Melanocyte of skin (primary cell): Measurements from ENCODE around the gene OR2T29. TPM values are rescaled to one million over a fixed set of nuclear protein-coding genes. Genes with fewer than 3 reads are reported as not detected.

ENCODE experiments used
- small RNA-seq, 2 donors: library from RNA; depleted of rRNA; stranded (forward); fragments of <200 nt; gene quantifications; one replicate each; pipeline ENCODE3, GENCODE V24; 2012
- total RNA-seq, 2 donors: library from RNA; depleted of rRNA; stranded (reverse); fragments of >200 nt; gene quantifications; 2 replicates each; pipeline ENCODE4 v1.2.3, GENCODE V29; 2012

Gene OR2T29
- not detected for total RNA-seq

GRCh38 chr1:248562672-248563071 is at the start of gene OR2T29:
Gene OR2T29, minus strand, starts transcription at chr1:248562772. Its CDS starts 3,281 bp downstream, at chr1:248559491.

GRCh38 chr1:248597589-248597988 is 35.0 kb upstream of the OR2T29 start, which contains the start of gene OR2T10:
Gene OR2T10, minus strand, starts transcription at chr1:248597700. Its CDS starts 3,932 bp downstream, at chr1:248593768.

GRCh38 chr1:248574657-248575056 is 12.1 kb upstream of the OR2T29 start, which contains the start of gene OR2T34:
Gene OR2T34, minus strand, starts transcription at chr1:248574757. Its CDS starts 0 bp downstream, at chr1:248574757.

GRCh38 chr1:248507773-248508172 is 54.8 kb downstream of the OR2T29 start, which contains the start of gene OR2G6:
Gene OR2G6, plus strand, starts transcription at chr1:248508073. Its CDS starts 13,574 bp downstream, at chr1:248521647.

Small RNAs within 50 kb of the gene (small RNA-seq; reads per million reads assigned to genes)
- 0 reads per million in 2 donors for gene RF00019

Other genes with a start within 250 kb of the OR2T29 start
- not detected for gene OR2M7, start 238.2 kb downstream of the OR2T29 start, total RNA-seq
- under 1 TPM in 1 of 2 donors, not detected in 1; 0.34 TPM for gene OR14C36, start 214.0 kb downstream of the OR2T29 start, total RNA-seq
- not detected for gene OR2T4, start 201.1 kb downstream of the OR2T29 start, total RNA-seq
- gene OR2T6, start 187.0 kb downstream of the OR2T29 start, total RNA-seq, result not detected
- gene OR2T1, start 159.7 kb downstream of the OR2T29 start, total RNA-seq, result not detected
- not detected for gene OR2T2, start 117.1 kb downstream of the OR2T29 start, total RNA-seq
- gene OR2T3, start 89.4 kb downstream of the OR2T29 start, total RNA-seq, result not detected
- gene OR2T5, start 74.2 kb downstream of the OR2T29 start, total RNA-seq, result not detected
- not detected for gene OR2G6, start 54.7 kb downstream of the OR2T29 start, total RNA-seq
- gene OR2T34, start 12.0 kb upstream of the OR2T29 start, total RNA-seq, result not detected
- gene OR2T10, start 34.9 kb upstream of the OR2T29 start, total RNA-seq, result not detected
- not detected for gene OR2T11, start 72.3 kb upstream of the OR2T29 start, total RNA-seq
- not detected for gene OR2T35, start 82.5 kb upstream of the OR2T29 start, total RNA-seq
- gene OR2T27, start 92.8 kb upstream of the OR2T29 start, total RNA-seq, result not detected
- not detected for gene OR14I1, start 140.0 kb upstream of the OR2T29 start, total RNA-seq
- gene LYPD8, start 193.0 kb upstream of the OR2T29 start, total RNA-seq, result under 1 TPM; 0.33 to 0.34 TPM